A549 (cell line): ENCODE data around the gene CTNNA3. TPM values are rescaled to one million over a fixed set of nuclear protein-coding genes. Genes with fewer than 3 reads are reported as not detected.
"Not testable (repeated sequence)": the region's sequence is repeated elsewhere in the genome, so short reads cannot be mapped to it uniquely, and the experiment has no call there.

Experiments
- ATAC-seq, 2 experiments: fragments of 200-7000 bp in 1 of 2; fragments of >200 bp in 1 of 2; cut with Nextera tagmentation in 1 of 2; cut with Tn5 transposase in 1 of 2; 3 replicates each; pipeline versions ENCODE4 v1.8.0 to v1.9.1; 2018 to 2020; ENCODE audit warnings: mild to moderate bottlenecking in 1 of 2, moderate library complexity in 1 of 2
- CTCF ChIA-PET: fragments of 300-600 bp; sonication (Branson Sonifier 250); formaldehyde crosslinking; extraction: SDS; loops from one replicate; lab custom pipeline; 2021; ENCODE audit warnings: antibody characterized with exemption, inconsistent platforms; lab: Yijun Ruan, JAX
- POLR2A ChIA-PET: fragments of 350-600 bp; formaldehyde crosslinking; extraction: SDS; loops from one replicate; lab custom pipeline; 2021; ENCODE audit warnings: antibody characterized with exemption, inconsistent platforms; lab: Yijun Ruan, JAX
- DNase-seq, 2 experiments: peaks; one replicate each; pipeline versions ENCODE4 v3.0.0 to v3.0.0-alpha.2; 2011 to 2016; ENCODE audit warnings: low read depth in 1 of 2, low spot score in 1 of 2
- FAIRE-seq: peaks from 2 replicates; lab custom pipeline; 2011; peaks lifted over from hg19 to GRCh38; lab: Jason Lieb, UNC
- H3K27ac ChIP-seq, 2 experiments: fragments of >200 bp; sonication (Bioruptor Twin); formaldehyde crosslinking; 3 replicates each; pipeline ENCODE4 v1.5.1; 2016 to 2017
- H3K4me1 ChIP-seq: fragments of >200 bp; sonication (Bioruptor Twin); formaldehyde crosslinking; 3 replicates; pipeline ENCODE4 v1.6.1; 2016
- H3K4me2 ChIP-seq: fragments of >200 bp; sonication (Bioruptor Twin); formaldehyde crosslinking; 3 replicates; pipeline ENCODE4 v1.6.1; 2016
- H3K4me3 ChIP-seq: fragments of >200 bp; sonication (Bioruptor Twin); formaldehyde crosslinking; 3 replicates; pipeline ENCODE4 v1.5.1; 2016
- H3K9me3 ChIP-seq: fragments of >200 bp; sonication (Bioruptor Twin); formaldehyde crosslinking; 3 replicates; pipeline ENCODE4 v1.6.1; 2016
- CEBPB ChIP-seq, 2 experiments: fragments of >200 bp in 1 of 2; sonication (Bioruptor Twin) in 1 of 2; formaldehyde crosslinking in 1 of 2; IDR thresholded peaks; 2 replicates each; pipeline ENCODE4 v1.6.1; 2012 to 2016
- EP300 ChIP-seq, 2 experiments: fragments of >200 bp; sonication (Bioruptor Twin); formaldehyde crosslinking; IDR thresholded peaks; 2 replicates in 1 of 2; 3 replicates in 1 of 2; pipeline ENCODE4 v1.6.1; 2016 to 2017
- ESRRA ChIP-seq: fragments of 150-350 bp; IDR thresholded peaks from 2 replicates; pipeline ENCODE4 v1.6.1; 2014; ENCODE audit warnings: mild to moderate bottlenecking, low read length, borderline replicate concordance
- FOSB ChIP-seq: fragments of 250-450 bp; sonication (Bioruptor Pico); IDR thresholded peaks from 2 replicates; pipeline ENCODE4 v1.5.0; 2020; ENCODE audit warnings: mild to moderate bottlenecking, moderate library complexity
- FOXS1 ChIP-seq: fragments of 250-450 bp; sonication (Bioruptor Pico); IDR thresholded peaks from 2 replicates; pipeline ENCODE4 v1.5.0; 2020; ENCODE audit warnings: mild to moderate bottlenecking, moderate library complexity
- GATA3 ChIP-seq: IDR thresholded peaks from 2 replicates; pipeline ENCODE4 v1.6.1; 2012; ENCODE audit warnings: borderline replicate concordance
- HEYL ChIP-seq: fragments of 250-450 bp; sonication (Bioruptor Pico); IDR thresholded peaks from 2 replicates; pipeline ENCODE4 v1.8.0; 2021; ENCODE audit warnings: mild to moderate bottlenecking, moderate library complexity
- JUN ChIP-seq, 2 experiments: fragments of >200 bp; sonication (Bioruptor Twin); formaldehyde crosslinking; IDR thresholded peaks; 2 replicates in 1 of 2; 3 replicates in 1 of 2; pipeline ENCODE4 v1.6.1; 2016 to 2017
- KDM5A ChIP-seq: fragments of 200-600 bp; sonication (generic); IDR thresholded peaks from 2 replicates; pipeline ENCODE4 v1.6.1; 2016; ENCODE audit warnings: antibody characterized with exemption, mild to moderate bottlenecking
- MAFK ChIP-seq: fragments of 450-650 bp; IDR thresholded peaks from 2 replicates; pipeline ENCODE4 v1.6.1; 2014; ENCODE audit not compliant: partially characterized antibody
- MAZ ChIP-seq: fragments of 150-350 bp; IDR thresholded peaks from 2 replicates; pipeline ENCODE4 v1.6.1; 2014; ENCODE audit warnings: antibody characterized with exemption, low read depth, low read length, borderline replicate concordance
- NFE2L2 ChIP-seq: fragments of 150-350 bp; conservative IDR thresholded peaks from 2 replicates; pipeline ENCODE4 v1.6.1; 2014; ENCODE audit warnings: low read length
- NPAS2 ChIP-seq: fragments of 250-450 bp; sonication (Bioruptor Pico); IDR thresholded peaks from 2 replicates; pipeline ENCODE4 v1.8.0; 2022; ENCODE audit warnings: mild to moderate bottlenecking, moderate library complexity, borderline replicate concordance
- RAD21 ChIP-seq, 2 experiments: fragments of >200 bp in 1 of 2; sonication (Bioruptor Twin) in 1 of 2; formaldehyde crosslinking in 1 of 2; IDR thresholded peaks in 1 of 2; conservative IDR thresholded peaks in 1 of 2; 2 replicates in 1 of 2; 3 replicates in 1 of 2; pipeline ENCODE4 v1.6.1; 2012 to 2018; ENCODE audit warnings: inconsistent platforms in 1 of 2
- SMC3 ChIP-seq: fragments of >200 bp; sonication (Bioruptor Twin); formaldehyde crosslinking; IDR thresholded peaks from 3 replicates; pipeline ENCODE4 v1.6.1; 2018; ENCODE audit warnings: inconsistent platforms
- TP53 ChIP-seq: fragments of 250-450 bp; sonication (Bioruptor Pico); IDR thresholded peaks from 2 replicates; pipeline ENCODE4 v1.5.0; 2021; ENCODE audit warnings: mild to moderate bottlenecking, moderate library complexity
- ZNF302 ChIP-seq: fragments of 250-450 bp; sonication (Bioruptor Pico); IDR thresholded peaks from 2 replicates; pipeline ENCODE4 v1.9.0; 2021; ENCODE audit warnings: inconsistent platforms, mild to moderate bottlenecking, moderate library complexity
- ZSCAN20 ChIP-seq: fragments of 250-450 bp; sonication (Bioruptor Pico); IDR thresholded peaks from 2 replicates; pipeline ENCODE4 v1.8.0; 2022; ENCODE audit warnings: mild to moderate bottlenecking, moderate library complexity
- WGBS: methylation state at CpG from one replicate; pipeline ENCODE4 v1.1.6; 2017; ENCODE audit errors: missing lambda C conversion rate; 5-methylcytosine and 5-hydroxymethylcytosine counted together
- polyA plus RNA-seq, 4 experiments: library from polyadenylated mRNA; depleted of rRNA in 3 of 4; stranded (reverse); fragments of >200 nt; fragmentation: RNase III in 1 of 4; extraction: RNeasy Plus Mini Kit Qiagen cat#74134 plus additional on column Dnase treatment in 1 of 4; gene quantifications; 2 replicates in 3 of 4; 3 replicates in 1 of 4; pipeline ENCODE4 v1.2.3, GENCODE V29; 2011 to 2017
- TF ChIP-seq, protein P1 (sequence below): fragments of 200-600 bp; sonication (generic); IDR thresholded peaks from 2 replicates; pipeline ENCODE4 v1.6.1; 2016; ENCODE audit warnings: antibody characterized with exemption, mild to moderate bottlenecking, moderate library complexity
- TF ChIP-seq, protein P2 (sequence below): fragments of >200 bp; sonication (Bioruptor Twin); formaldehyde crosslinking; IDR thresholded peaks from 3 replicates; pipeline ENCODE4 v1.5.1; 2016

The CTNNA3 gene
- polyA plus RNA-seq, 2 of the 4 experiments (the other 2 are of a cell fraction), result not detected

DNA sequence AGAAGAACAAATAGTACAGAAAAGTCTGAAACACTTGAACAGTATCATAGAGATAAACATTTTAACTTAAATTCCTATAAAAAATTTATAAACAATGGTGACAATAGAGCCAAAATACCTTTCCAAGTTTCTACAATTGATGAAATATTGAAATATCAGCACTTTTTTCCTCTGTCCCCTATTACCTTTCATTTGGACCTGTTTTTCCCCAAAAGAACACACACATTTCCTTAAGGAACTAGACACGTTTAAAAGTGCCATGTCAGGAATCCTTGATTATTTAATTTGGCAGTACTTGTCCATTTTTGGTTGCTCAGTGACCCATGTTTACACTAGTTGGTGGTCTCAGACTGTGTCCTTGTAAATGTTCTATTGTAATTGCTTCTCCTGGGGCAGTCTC is 162.6 kb downstream of the CTNNA3 start:
- no peak for ATAC-seq
- Histone ChIP-seq H3K27ac (no peak overlapping the region), H3K4me3 (no peak overlapping the region), H3K4me2 (no peak overlapping the region), H3K9me3 (no peaks in the 10 kb centered on the region), H3K4me1 (no peaks in the 10 kb centered on the region)
- ChIA-PET CTCF (interaction anchor here (0.9 kb wide), 1 partner anchor 12 kb away, joined by 4 read pairs; no protein-coding TSS in a partner anchor), POLR2A (no interaction called here)
- TF ChIP-seq EP300 (IDR thresholded peaks at IDR 0.05) (no peak), MAZ (no peak), MAFK (peak; percentile 75)
- no peak for FAIRE-seq
- DNase-seq, result no peak
- WGBS, result 0% methylated on average over 1 of the region's 1 CpG

DNA sequence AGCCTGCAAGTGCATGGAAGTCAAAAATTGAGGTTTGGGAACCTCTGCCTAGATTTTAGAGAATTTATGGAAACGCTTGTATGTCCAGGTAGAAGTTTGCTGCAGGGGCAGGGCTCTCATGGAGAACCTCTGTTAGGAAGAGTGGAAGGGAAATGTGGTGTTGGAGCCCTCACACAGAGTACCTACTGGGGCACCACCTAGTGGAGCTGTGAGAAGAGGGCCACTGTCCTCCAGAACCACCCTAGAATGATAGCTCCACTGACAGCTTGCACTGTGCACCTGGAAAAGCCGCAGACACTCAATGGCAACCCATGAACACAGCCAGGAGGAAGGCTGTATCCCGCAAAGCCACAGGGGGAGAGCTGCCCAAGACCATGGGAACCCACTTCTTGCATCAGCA is 165.0 kb downstream of the CTNNA3 start:
- FAIRE-seq, H3K4me2 ChIP-seq, POLR2A ChIA-PET, DNase-seq, H3K9me3 ChIP-seq, H3K4me3 ChIP-seq, H3K27ac ChIP-seq, H3K4me1 ChIP-seq: not testable (repeated sequence)
- ATAC-seq, result peak in 1 of 2 experiments; percentile 49; a peak in 2 of 6 replicates
- WGBS, result 18% methylated on average over 3 of the region's 3 CpGs
- CTCF ChIA-PET, result interaction anchor here (0.5 to 2.4 kb wide), 2 partner anchors 10 to 336 kb away, joined by 3 to 9 read pairs; no protein-coding TSS in a partner anchor

DNA sequence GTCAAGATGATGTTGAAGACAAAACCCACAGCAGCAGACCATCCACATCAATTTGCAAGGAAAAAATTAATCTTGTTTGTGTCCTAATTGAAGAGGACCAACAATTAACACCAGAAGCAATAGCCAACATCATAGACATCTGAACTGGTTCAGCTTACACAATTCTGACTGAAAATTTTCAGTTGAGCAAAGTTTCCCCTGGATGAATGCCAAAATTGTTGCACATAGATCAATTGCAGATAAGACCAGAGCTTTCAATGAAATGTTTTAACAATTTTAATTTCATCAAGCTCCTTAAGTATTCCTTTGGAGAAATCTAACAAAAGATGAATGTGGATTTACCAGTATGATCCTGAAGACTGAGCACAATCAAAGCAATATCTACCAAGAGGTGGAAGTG is 168.6 kb downstream of the CTNNA3 start:
- CTCF ChIA-PET, result interaction anchor here (0.5 kb wide), 1 partner anchor 33 kb away, joined by 3 read pairs; no protein-coding TSS in a partner anchor
- no peak overlapping the region for H3K4me2 ChIP-seq
- TF ChIP-seq FOSB (CRISPR knock-in tag), result no peak
- no peak for TF ChIP-seq MAZ
- TF ChIP-seq FOXS1, result no peak
- no peak for TF ChIP-seq HEYL (CRISPR knock-in tag)
- TF ChIP-seq TP53 (CRISPR knock-in tag), result no peak
- no peak for TF ChIP-seq ZSCAN20 (CRISPR knock-in tag)
- TF ChIP-seq KDM5A, result no peak
- no peak for TF ChIP-seq ZNF302 (CRISPR knock-in tag)
- no peak for TF ChIP-seq JUN (IDR thresholded peaks at IDR 0.05)
- TF ChIP-seq ESRRA, result no peak
- TF ChIP-seq, all 56 proteins: peak for 0
- no peaks in the 10 kb centered on the region for H3K4me1 ChIP-seq
- DNase-seq (no peak), FAIRE-seq (no peak), ATAC-seq (no peak)
- H3K4me3 ChIP-seq, result no peak overlapping the region
- POLR2A ChIA-PET, result no interaction called here
- no peak overlapping the region for H3K27ac ChIP-seq
- no peaks in the 10 kb centered on the region for H3K9me3 ChIP-seq

DNA sequence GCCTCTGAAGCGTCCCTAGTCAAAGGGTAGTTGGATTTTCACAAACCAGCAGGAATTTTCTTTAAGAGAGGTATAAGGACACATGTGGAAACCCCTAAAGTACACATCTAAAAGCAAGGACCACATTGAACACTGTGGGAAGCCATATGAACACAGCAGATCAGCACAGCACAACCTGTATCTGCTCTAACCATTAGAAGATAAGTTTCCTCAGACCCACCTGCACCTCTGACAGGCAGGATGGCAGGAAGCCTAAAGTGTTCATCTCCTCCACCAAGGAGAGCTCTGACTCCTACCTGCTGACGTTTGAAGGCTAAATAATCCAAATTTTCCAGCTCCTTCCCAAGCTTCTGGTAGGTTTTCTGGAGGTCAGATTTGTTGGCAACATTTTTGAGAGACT is 174.4 kb downstream of the CTNNA3 start:
- Histone ChIP-seq H3K9me3 (no peaks in the 10 kb centered on the region), H3K27ac (no peak overlapping the region), H3K4me2 (no peak overlapping the region), H3K4me1 (no peaks in the 10 kb centered on the region), H3K4me3 (no peak overlapping the region)
- no peak for TF ChIP-seq GATA3
- DNase-seq, result no peak
- ATAC-seq, result peak in 1 of 2 experiments; percentile 47; a peak in 2 of 6 replicates
- no peak for FAIRE-seq
- POLR2A ChIA-PET, result no interaction called here
- 15% methylated on average over 2 of the region's 2 CpGs for WGBS
- CTCF ChIA-PET, result interaction anchor here (0.6 to 2.0 kb wide), 13 partner anchors 10 to 787 kb away, joined by 3 to 9 read pairs (median 3); partner anchors contain the start of gene LRRTM3

DNA sequence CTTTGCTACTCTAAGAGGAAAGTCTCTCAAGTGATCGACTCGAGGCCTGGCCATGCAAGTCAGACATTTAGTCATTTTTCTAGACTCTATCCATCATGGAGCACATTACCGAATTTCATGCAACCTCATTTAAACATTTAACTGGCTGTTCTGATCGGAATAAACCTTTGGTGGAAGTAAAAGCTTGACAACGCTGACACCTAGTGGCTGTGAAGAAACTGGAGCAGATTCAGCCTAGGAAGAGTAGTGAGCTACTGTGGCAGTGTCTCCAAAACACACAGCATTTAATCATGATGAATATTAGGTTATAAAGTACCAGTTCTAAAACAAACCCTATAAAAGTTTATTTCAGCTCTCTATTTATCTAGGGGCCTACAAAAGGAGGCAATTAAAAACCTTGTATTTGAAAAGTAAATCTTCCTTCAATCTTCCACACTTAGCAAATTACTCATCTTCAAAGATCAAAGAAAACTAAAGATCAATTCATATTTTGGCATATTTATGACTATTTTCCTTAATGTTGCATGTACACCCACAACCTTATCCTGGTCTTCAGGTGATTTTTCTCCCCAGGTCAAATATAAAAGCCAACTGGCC is 175.0 kb downstream of the CTNNA3 start:
- Histone ChIP-seq H3K4me2 (no peak overlapping the region), H3K27ac (no peak overlapping the region), H3K9me3 (no peaks in the 10 kb centered on the region), H3K4me3 (no peak overlapping the region), H3K4me1 (no peaks in the 10 kb centered on the region)
- 1% methylated on average over 5 of the region's 5 CpGs for WGBS
- TF ChIP-seq, protein P1, sequence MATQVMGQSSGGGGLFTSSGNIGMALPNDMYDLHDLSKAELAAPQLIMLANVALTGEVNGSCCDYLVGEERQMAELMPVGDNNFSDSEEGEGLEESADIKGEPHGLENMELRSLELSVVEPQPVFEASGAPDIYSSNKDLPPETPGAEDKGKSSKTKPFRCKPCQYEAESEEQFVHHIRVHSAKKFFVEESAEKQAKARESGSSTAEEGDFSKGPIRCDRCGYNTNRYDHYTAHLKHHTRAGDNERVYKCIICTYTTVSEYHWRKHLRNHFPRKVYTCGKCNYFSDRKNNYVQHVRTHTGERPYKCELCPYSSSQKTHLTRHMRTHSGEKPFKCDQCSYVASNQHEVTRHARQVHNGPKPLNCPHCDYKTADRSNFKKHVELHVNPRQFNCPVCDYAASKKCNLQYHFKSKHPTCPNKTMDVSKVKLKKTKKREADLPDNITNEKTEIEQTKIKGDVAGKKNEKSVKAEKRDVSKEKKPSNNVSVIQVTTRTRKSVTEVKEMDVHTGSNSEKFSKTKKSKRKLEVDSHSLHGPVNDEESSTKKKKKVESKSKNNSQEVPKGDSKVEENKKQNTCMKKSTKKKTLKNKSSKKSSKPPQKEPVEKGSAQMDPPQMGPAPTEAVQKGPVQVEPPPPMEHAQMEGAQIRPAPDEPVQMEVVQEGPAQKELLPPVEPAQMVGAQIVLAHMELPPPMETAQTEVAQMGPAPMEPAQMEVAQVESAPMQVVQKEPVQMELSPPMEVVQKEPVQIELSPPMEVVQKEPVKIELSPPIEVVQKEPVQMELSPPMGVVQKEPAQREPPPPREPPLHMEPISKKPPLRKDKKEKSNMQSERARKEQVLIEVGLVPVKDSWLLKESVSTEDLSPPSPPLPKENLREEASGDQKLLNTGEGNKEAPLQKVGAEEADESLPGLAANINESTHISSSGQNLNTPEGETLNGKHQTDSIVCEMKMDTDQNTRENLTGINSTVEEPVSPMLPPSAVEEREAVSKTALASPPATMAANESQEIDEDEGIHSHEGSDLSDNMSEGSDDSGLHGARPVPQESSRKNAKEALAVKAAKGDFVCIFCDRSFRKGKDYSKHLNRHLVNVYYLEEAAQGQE, result no peak
- TF ChIP-seq NPAS2 (CRISPR knock-in tag) (no peak), RAD21 (conservative IDR thresholded peaks at IDR 0.05 in 1 of 2, IDR thresholded peaks at IDR 0.05 in 1 of 2) (peak; percentile 91 to 93), SMC3 (peak; percentile 81), CEBPB (IDR thresholded peaks at IDR 0.05) (no peak), NFE2L2 (no peak)
- TF ChIP-seq, protein P2, sequence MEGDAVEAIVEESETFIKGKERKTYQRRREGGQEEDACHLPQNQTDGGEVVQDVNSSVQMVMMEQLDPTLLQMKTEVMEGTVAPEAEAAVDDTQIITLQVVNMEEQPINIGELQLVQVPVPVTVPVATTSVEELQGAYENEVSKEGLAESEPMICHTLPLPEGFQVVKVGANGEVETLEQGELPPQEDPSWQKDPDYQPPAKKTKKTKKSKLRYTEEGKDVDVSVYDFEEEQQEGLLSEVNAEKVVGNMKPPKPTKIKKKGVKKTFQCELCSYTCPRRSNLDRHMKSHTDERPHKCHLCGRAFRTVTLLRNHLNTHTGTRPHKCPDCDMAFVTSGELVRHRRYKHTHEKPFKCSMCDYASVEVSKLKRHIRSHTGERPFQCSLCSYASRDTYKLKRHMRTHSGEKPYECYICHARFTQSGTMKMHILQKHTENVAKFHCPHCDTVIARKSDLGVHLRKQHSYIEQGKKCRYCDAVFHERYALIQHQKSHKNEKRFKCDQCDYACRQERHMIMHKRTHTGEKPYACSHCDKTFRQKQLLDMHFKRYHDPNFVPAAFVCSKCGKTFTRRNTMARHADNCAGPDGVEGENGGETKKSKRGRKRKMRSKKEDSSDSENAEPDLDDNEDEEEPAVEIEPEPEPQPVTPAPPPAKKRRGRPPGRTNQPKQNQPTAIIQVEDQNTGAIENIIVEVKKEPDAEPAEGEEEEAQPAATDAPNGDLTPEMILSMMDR, result peak; percentile 93
- ChIA-PET POLR2A (no interaction called here), CTCF (interaction anchor here (0.6 to 2.0 kb wide), 13 partner anchors 10 to 595 kb away, joined by 3 to 9 read pairs (median 3); partner anchors contain the start of gene LRRTM3)
- DNase-seq, result peak; percentile 39 to 65
- ATAC-seq, result peak; percentile 88 to 97
- peak; percentile 91 for FAIRE-seq
